Stomach (tissue), 9 donors: ENCODE measurements around the gene HABP4. TPM values are rescaled to one million over a fixed set of nuclear protein-coding genes. Genes with fewer than 3 reads are reported as not detected.

Experiments
- DNase-seq, 2 donors: peaks; one replicate each; pipeline versions ENCODE4 v3.0.0 to v3.0.0-alpha.2; 2013 to 2019
- H3K27ac ChIP-seq, 5 donors: fragments of 200-600 bp in 4 of 5; sonication (generic) in 4 of 5; one replicate each; pipeline ENCODE4 v1.5.1; 2013 to 2019; ENCODE audit warnings: mild to moderate bottlenecking in 1 of 5, moderate library complexity in 1 of 5
- H3K27me3 ChIP-seq, 3 donors: fragments of 200-600 bp; sonication (generic); one replicate each; pipeline ENCODE4 v1.5.1; 2017 to 2019; ENCODE audit warnings: mixed run types in 1 of 3
- H3K36me3 ChIP-seq, 4 donors: fragments of 200-600 bp; sonication (generic); 1 replicate in 3 of 4; 2 replicates in 1 of 4; pipeline ENCODE4 v1.5.1; 2016 to 2019
- H3K4me1 ChIP-seq, 4 donors: fragments of 200-600 bp; sonication (generic); one replicate each; pipeline ENCODE4 v1.5.1; 2016 to 2019
- H3K4me3 ChIP-seq, 4 donors: fragments of 200-600 bp; sonication (generic) in 3 of 4; one replicate each; pipeline ENCODE4 v1.5.1; 2016 to 2019; ENCODE audit warnings: mild to moderate bottlenecking in 1 of 4
- H3K9me3 ChIP-seq, 4 donors: fragments of 200-600 bp; sonication (generic); one replicate each; pipeline ENCODE4 v1.5.1; 2016 to 2019
- EP300 ChIP-seq: sonication (generic); formaldehyde crosslinking; IDR thresholded peaks from one replicate; pipeline ENCODE4 v1.6.1; 2017; ENCODE audit warnings: antibody characterized with exemption
- POLR2A ChIP-seq, 4 donors: fragments of 450-650 bp; IDR thresholded peaks; one replicate each; pipeline ENCODE4 v1.6.1; 2016; ENCODE audit warnings: antibody characterized with exemption in 4 of 4, control low read depth in 2 of 4, mild to moderate bottlenecking in 1 of 4, moderate library complexity in 1 of 4
- POLR2AphosphoS5 ChIP-seq, 3 donors: sonication (generic); formaldehyde crosslinking; IDR thresholded peaks; one replicate each; pipeline ENCODE4 v1.6.1; 2016; ENCODE audit warnings: antibody characterized with exemption in 3 of 3
- WGBS, 5 donors: extraction: QIAGEN DNeasy Blood & Tissue Kit in 3 of 5; methylation state at CpG; one replicate each; pipeline versions ENCODE4 v1.1.5 to v1.1.7; 2013 to 2018; 5-methylcytosine and 5-hydroxymethylcytosine counted together
- intact Hi-C: fragments of 100-400 bp; cut with DNase I; formaldehyde crosslinking; loops from one replicate; pipeline ENCODE4 v1.15.1; 2023; ENCODE audit warnings: low total_unique reads
- polyA plus RNA-seq, 3 donors: library from polyadenylated mRNA; stranded (reverse); fragments of 200-250 nt; gene quantifications; one replicate each; pipeline ENCODE4 v1.2.3, GENCODE V29; 2013
- total RNA-seq, 5 donors: library from RNA; depleted of rRNA; stranded (reverse); fragments of >200 nt; gene quantifications; one replicate each; pipeline versions ENCODE4 v1.1.0 to v1.2.3, GENCODE V29; 2014 to 2016
- TF ChIP-seq, protein P1 (sequence below), 7 experiments: fragments of 450-650 bp in 4 of 7; fragments of 200-600 bp in 3 of 7; sonication (generic) in 3 of 7; IDR thresholded peaks; one replicate each; pipeline ENCODE4 v1.5.1; 2016 to 2019; ENCODE audit warnings: antibody characterized with exemption in 7 of 7, control low read depth in 2 of 7, mild to moderate bottlenecking in 1 of 7
- donor health status: healthy with polysubstance abuse.
- donor health status: Bipolar disorder and iron deficiency.
- donor health status: healthy.

The HABP4 gene
- total and polyA plus RNA-seq, 8 donors: 0.58 to 45.1 (median 9.9) TPM

DNA sequence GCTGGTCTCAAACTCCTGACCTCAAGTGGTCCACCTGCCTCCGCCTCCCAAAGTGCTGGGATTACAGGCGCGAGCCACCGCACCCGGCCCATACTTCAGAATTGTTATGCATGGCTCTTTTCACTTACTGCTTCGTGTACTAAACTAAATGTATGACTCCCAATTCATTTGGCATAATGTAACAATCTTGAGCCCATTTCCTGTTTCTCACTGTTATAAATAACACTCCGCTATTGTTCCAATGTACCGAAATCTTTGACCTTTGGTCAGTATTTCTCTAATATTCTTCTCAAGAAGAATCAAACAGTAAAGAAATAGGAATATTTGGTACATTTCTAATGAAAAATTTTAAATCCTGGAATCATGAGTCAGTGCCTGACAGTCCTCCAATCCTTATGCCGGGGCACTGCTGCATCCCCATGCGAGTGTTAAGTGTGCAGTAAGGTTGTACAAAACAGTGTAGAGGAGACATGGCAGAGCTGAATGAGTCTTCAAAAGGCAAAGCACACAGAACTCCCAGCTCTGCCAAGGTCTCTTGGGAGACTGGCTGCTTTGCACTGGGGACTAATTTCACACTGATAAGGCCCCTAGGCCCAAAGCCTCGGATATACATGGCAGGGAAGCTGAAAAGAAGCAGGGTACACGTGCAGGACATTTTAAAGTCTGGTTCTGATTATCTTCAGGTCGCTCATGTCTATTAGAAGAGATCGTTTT, 58.4 kb downstream of the HABP4 start:
- Histone ChIP-seq H3K4me3 (no peak overlapping the region), H3K4me1 (peaks cover 0 to under 1% (median 0%) of the 10 kb centered on the region in 4 donors), H3K36me3 (peaks cover 0 to 74% (median 63%) of the 10 kb centered on the region in 4 donors), H3K9me3 (no peaks in the 10 kb centered on the region), H3K27me3 (no peaks in the 10 kb centered on the region), H3K27ac (peak overlapping the region in 2 of 5 donors; percentile 17 to 20)
- intact Hi-C loops: no loop called here
- no peak for DNase-seq
- 85 to 90% (median 88%) methylated on average over 14 of the region's 14 CpGs for WGBS, 5 donors
- no peak for TF ChIP-seq POLR2A (IDR thresholded peaks at IDR 0.05)
- no peak for TF ChIP-seq POLR2AphosphoS5 (IDR thresholded peaks at IDR 0.05)
- TF ChIP-seq, protein P1, sequence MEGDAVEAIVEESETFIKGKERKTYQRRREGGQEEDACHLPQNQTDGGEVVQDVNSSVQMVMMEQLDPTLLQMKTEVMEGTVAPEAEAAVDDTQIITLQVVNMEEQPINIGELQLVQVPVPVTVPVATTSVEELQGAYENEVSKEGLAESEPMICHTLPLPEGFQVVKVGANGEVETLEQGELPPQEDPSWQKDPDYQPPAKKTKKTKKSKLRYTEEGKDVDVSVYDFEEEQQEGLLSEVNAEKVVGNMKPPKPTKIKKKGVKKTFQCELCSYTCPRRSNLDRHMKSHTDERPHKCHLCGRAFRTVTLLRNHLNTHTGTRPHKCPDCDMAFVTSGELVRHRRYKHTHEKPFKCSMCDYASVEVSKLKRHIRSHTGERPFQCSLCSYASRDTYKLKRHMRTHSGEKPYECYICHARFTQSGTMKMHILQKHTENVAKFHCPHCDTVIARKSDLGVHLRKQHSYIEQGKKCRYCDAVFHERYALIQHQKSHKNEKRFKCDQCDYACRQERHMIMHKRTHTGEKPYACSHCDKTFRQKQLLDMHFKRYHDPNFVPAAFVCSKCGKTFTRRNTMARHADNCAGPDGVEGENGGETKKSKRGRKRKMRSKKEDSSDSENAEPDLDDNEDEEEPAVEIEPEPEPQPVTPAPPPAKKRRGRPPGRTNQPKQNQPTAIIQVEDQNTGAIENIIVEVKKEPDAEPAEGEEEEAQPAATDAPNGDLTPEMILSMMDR (IDR thresholded peaks at IDR 0.05): no peak
- no peak for TF ChIP-seq EP300

DNA sequence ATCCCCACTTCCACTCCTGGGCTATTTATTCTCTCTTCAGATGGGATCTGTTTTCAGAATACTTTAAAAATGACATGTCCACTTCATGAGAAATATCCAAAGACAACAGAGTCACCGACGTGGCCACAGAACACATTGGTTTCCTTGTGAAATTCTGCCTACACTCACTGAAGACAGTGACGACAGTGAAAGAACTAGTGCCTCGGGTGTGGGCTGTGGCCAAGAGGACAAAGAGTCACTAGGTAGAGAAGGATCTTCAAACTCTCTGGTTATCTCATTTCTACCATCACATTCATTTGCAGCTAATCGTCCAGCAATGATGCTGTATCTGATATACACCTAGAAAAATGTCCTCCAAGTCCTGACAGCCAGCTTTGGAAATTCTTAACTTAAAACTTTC, 59.1 kb downstream of the HABP4 start:
- H3K27me3 ChIP-seq: no peaks in the 10 kb centered on the region
- H3K4me3 ChIP-seq: no peak overlapping the region
- H3K36me3 ChIP-seq: peaks cover 0 to 74% (median 65%) of the 10 kb centered on the region in 4 donors
- 92 to 95% (median 93%) methylated on average over 5 of the region's 5 CpGs for WGBS, 5 donors
- DNase-seq: no peak
- no peak for TF ChIP-seq EP300
- TF ChIP-seq, protein P1 (IDR thresholded peaks at IDR 0.05): no peak
- TF ChIP-seq POLR2A (IDR thresholded peaks at IDR 0.05): no peak
- TF ChIP-seq POLR2AphosphoS5 (IDR thresholded peaks at IDR 0.05): no peak
- intact Hi-C loops: no loop called here
- H3K27ac ChIP-seq: peak overlapping the region in 2 of 5 donors; percentile 17 to 20
- no peaks in the 10 kb centered on the region for H3K9me3 ChIP-seq
- peaks cover 0 to 5% (median 0%) of the 10 kb centered on the region in 4 donors for H3K4me1 ChIP-seq

DNA sequence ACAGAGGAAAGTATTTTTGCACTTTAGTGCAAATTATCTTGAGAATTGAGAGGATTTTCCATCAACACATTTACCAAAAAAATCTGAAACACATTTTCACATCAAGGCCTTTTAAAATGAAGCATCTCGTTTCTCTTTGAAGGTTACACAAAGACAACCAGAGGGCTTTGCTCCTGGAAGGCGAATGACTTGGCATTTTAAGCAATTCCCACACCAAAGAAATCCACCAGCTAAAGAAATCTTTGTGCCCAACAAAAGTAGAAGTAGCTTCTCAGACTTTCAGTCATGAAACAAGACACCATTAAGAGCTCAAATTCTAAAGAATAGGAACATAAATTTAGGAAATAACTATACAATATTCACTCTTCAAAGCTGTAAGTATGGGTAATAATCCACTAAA, 59.9 kb downstream of the HABP4 start:
- no peaks in the 10 kb centered on the region for H3K27me3 ChIP-seq
- H3K4me1 ChIP-seq: peaks cover 0 to 8% (median 0%) of the 10 kb centered on the region in 4 donors
- H3K36me3 ChIP-seq: peaks cover 4 to 74% (median 66%) of the 10 kb centered on the region in 4 donors
- DNase-seq: no peak
- WGBS, 5 donors: 75 to 90% (median 83%) methylated on average over 2 of the region's 2 CpGs
- TF ChIP-seq EP300: no peak
- TF ChIP-seq POLR2A (IDR thresholded peaks at IDR 0.05): no peak
- TF ChIP-seq, protein P1 (IDR thresholded peaks at IDR 0.05): no peak
- no peak for TF ChIP-seq POLR2AphosphoS5 (IDR thresholded peaks at IDR 0.05)
- no peak overlapping the region for H3K27ac ChIP-seq
- no peak overlapping the region for H3K4me3 ChIP-seq
- H3K9me3 ChIP-seq: no peaks in the 10 kb centered on the region
- intact Hi-C loops: no loop called here

DNA sequence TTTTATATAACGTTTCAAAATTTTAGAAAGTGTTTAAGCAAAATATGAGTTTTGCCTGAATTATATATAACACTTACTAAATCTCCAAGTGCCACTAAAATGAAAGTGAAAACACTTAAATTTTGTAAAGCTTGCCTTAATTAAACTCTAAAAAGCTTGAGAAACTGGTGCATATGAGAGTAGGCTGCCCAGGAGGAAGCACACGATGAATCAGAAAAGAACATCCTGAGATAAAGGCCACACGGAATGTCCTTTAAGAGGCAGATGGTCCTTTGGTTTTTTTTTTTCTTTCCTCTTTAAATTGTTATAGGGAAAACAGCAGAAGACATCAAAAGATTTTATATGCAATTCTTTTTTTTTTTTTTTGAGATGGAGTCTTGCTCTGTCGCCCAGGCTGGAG, 60.3 kb downstream of the HABP4 start:
- DNase-seq: no peak
- Histone ChIP-seq H3K27ac (no peak overlapping the region), H3K36me3 (peaks cover 4 to 74% (median 64%) of the 10 kb centered on the region in 4 donors), H3K27me3 (no peaks in the 10 kb centered on the region), H3K9me3 (no peaks in the 10 kb centered on the region), H3K4me3 (no peak overlapping the region), H3K4me1 (peaks cover 0 to 10% (median 0%) of the 10 kb centered on the region in 4 donors)
- 82 to 90% (median 83%) methylated on average over 4 of the region's 4 CpGs for WGBS, 5 donors
- intact Hi-C loops: no loop called here
- no peak for TF ChIP-seq EP300
- TF ChIP-seq, protein P1 (IDR thresholded peaks at IDR 0.05): no peak
- no peak for TF ChIP-seq POLR2AphosphoS5 (IDR thresholded peaks at IDR 0.05)
- no peak for TF ChIP-seq POLR2A (IDR thresholded peaks at IDR 0.05)
